Glomerular visceral epithelial cell (primary cell): Measurements from ENCODE around the gene HOXA4.

Experiments
- DNase-seq: peaks from one replicate; pipeline ENCODE4 v3.0.0-alpha.2; 2016; ENCODE audit errors: extremely low spot score

Gene HOXA4

GRCh38 chr7:27117887-27118491 is 12.6 kb downstream of the HOXA4 start:
- DNase-seq, result peak; percentile 73

DNA sequence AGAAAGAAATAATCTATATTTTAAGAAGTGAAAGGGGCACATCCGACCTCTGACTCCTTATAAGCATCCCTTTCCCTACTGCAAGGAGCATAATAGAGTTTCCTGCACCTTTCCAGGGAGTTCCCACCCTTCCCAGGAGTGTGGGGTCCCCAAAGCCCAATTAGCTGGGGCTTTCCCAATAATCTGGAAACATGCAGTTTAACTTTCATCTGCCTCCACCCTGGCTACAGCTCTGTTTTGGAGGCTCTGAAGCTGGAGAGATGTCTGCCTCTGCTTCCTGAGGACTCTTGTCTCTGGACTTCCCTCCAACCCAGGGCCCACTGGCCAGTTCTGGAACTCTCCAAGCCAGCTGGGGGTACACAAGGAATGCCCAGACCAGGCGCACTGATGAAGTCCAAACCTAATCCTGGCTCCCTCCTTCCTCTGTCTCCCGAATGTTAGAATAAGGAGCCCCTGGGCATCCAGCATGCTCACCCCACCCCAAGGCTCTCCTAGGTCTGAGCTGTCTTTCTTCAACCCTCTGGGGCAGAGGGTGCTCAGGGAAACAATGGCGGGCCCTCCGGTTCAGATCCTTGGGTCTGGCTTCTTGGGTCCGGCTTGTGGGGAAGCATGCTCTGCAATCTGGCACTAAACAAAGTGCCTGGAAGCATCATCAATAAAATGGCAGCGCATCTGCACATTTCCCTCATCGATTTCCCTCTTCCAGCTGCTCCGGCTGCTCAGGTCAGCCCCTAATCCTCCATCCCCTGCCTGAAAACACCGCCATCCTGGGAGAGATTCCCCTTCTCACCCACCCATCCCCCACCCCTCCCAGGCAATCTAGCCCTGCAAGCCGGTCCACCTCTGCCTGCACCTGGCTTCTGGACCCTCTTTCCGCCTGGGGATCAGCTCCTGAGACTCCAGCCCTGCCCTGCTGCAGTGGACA is 13.3 kb downstream of the HOXA4 start:
- DNase-seq, result no peak

GRCh38 chr7:27116031-27116961 is 14.3 kb downstream of the HOXA4 start:
- no peak for DNase-seq

DNA sequence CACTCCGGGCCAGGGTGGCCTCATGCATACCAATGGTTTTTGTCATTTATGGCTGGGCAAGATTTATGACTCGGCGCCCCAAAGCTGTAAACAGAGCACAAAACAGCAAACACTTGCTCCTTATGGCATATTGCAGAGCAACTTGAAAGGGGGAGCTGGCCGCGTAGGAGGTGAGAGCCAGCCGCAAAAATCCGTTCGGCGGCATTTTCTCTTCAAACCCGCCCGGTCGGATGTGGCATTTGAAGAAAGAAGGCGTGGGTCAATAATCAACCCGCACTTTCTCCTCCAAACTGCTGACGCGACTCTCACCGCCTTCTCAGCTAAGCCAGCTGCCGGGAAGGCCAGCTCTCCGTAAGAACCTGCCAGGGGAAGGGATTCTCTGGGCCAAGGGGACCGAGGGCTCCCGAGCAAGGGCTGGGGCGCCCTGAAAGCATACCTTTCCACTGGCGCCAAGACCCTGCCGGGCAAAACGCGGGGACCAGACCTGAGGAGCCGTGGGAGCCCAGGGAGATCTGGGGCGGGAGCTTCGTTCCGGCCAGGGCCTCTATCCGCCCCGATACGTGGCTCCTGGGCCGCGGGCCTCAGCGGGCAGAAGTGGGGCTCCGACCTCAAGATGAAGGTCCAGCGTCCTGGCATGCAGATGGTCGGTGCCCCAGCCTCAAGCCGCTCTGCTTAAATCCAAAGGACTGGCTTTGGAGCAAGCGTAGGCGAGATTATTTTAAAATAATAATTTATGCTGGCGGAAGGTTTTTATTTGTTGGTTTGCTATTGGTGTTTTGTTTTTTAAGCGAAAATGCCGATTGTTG is 15.1 kb downstream of the HOXA4 start:
- peak; percentile 88 for DNase-seq

GRCh38 chr7:27114881-27115220 is 15.7 kb downstream of the HOXA4 start:
- DNase-seq, result no peak

DNA sequence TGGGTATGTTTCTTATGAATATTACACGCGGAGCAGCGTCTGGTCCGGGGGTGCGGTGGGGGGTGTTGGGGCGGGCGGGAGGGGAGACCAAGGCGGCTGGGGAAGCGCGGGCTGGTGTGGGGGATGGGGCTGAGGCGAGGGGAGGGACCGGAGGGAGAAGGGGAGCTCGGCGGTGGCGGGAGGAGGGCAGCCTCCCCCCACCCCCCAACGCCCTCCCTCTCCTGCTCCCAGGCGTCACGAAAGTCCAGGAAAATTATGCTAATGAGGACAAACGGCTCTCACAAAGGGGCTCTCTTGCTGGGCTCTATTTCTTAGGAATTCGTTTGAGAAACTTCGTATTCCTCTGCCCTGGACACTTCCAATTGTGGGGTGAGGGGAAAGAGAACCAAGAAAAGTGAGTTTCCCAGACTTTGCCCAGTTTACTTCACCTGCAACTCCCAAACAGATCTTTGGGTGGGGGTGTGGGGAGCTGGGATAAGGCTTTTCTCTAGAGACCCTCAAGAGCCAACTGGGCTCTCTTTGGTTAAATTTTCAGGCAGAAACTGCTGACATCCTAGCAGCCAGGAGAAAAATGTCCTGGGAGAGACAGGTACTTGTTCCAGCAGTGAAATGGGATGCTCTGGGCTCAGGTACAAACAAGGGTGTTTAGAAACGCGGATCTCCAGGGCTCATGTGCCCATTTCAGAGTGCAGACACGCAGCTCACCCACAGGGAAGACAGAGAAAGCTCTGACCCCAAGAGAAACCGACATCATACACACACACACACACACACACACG is 16.4 kb downstream of the HOXA4 start:
- DNase-seq, result peak; percentile 87

- peak; percentile 79 for DNase-seq
Measured at GRCh38 chr7:27112955-27113949, 17.3 kb downstream of the HOXA4 start.

DNA sequence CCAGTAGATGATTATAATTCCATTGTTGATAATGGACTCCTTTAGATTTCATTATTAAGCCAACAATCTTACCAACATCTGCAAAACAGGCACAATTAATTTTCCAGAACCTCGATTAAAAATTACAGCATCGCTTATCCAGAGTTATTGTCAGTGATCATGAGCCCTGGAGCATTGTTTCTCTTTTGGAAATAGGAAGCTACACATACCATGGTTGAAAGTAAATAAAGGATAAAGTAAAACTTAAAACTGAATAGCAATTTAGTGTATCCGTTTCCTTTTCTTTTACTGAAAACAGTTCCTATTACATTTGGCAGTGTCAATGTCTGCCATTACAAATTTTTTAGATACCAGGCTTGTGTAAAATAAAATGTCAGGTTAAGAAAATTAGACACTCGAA is 18.2 kb downstream of the HOXA4 start:
- no peak for DNase-seq

DNA sequence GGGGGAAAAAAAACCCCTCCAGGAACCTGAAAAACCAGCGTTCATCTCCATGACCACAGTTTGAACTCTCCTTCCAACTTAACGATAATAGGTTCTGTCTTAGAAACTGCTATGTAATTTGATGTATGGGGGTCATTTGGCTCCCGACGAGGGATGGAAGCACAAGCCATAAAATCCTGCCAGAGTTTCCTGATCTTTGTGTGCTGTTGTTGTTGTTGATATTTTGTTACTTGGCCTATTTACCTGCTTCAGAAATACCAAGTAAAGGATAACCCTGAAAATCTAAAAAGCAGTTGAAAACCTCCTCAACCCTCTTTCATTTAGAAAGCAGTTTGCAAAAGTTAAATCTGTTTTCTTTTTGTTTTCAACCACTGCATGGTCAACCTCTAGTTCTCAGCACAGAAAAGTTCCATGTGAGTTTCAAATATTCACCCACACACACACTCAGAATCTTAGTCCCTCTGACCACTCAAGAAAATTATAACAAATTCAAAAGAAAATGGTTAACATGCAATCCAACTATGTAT is 18.7 kb downstream of the HOXA4 start:
- no peak for DNase-seq

- peak; percentile 67 for DNase-seq
Measured at GRCh38 chr7:27111042-27111750, 19.4 kb downstream of the HOXA4 start.

DNA sequence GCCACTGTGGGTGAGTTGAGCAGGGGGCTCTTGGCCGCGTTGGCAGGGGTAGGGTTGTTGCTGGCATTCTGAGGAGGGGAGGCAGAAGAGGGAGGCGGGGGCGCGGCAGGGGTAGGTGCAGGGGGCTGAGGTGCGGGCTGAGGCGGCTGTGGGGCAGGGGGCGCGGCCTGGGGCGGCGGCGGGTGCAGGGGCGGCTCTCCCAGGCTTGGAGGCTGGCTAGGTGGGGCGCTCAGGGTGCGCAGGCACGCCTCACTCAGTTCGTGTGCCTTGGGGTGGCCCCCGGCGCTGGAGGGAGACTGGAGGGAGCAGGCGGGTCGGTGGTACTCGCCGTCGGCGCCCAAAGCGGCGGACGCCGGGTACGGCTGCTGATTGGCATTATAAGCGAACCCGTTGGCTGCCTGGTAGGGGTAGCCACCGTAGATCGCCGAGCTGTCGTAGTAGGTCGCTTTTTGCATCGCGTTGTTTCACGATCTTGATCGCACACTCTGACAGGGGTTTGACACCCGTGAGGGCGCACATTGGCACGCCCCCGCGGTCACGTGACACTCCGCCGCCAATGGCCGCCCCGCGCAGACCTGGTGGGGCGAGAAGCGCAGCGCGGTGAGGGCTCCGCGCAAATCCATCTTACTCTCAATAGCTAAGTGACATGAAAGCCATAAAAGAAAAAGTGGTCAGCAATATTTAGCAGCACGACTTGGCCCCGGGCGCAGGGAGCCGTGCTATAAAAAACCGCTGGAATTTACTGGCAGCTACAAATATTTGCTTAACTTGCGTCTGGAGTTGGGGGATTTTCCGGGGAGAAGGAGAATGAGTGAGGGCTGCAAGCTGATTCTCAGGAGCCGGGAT is 20.1 kb downstream of the HOXA4 start:
- DNase-seq, result peak; percentile 59

DNA sequence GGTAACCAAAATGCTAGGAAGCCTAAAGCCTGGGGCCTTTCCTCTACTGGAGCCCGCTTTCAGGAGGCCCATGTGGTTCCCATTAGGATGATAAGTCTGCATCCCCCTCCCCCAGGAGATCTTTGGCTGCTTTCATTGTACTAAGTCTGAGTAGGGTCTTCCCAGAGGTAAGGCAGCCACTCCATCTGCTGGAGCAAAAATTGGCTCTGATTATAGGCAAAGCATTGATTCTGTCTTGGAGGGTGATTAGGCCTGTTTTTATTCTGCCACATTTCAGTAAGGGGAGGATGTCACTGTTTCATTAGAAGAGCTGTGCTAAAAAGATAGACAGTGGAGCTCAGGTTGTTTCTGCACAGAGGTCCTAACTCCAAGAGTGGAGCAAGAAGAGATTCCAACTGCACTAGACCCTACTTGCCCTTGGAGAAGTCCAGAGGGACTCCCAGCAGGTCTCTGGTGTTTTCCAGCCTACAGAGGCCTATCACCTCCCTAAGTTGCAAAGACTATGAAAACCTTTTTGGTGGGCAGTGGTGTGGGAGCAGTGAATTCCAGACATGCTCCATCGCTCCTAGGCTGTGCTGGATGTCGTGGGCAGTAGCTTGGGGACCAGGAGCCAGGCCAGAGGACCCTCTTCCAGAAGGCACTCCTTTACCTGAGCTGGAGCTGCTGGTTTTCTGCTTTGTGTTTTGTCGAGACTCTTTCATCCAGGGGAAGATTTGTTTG is 20.9 kb downstream of the HOXA4 start:
- DNase-seq, result no peak

GRCh38 chr7:27108390-27109127 is 22.0 kb downstream of the HOXA4 start:
- DNase-seq, result no peak

DNA sequence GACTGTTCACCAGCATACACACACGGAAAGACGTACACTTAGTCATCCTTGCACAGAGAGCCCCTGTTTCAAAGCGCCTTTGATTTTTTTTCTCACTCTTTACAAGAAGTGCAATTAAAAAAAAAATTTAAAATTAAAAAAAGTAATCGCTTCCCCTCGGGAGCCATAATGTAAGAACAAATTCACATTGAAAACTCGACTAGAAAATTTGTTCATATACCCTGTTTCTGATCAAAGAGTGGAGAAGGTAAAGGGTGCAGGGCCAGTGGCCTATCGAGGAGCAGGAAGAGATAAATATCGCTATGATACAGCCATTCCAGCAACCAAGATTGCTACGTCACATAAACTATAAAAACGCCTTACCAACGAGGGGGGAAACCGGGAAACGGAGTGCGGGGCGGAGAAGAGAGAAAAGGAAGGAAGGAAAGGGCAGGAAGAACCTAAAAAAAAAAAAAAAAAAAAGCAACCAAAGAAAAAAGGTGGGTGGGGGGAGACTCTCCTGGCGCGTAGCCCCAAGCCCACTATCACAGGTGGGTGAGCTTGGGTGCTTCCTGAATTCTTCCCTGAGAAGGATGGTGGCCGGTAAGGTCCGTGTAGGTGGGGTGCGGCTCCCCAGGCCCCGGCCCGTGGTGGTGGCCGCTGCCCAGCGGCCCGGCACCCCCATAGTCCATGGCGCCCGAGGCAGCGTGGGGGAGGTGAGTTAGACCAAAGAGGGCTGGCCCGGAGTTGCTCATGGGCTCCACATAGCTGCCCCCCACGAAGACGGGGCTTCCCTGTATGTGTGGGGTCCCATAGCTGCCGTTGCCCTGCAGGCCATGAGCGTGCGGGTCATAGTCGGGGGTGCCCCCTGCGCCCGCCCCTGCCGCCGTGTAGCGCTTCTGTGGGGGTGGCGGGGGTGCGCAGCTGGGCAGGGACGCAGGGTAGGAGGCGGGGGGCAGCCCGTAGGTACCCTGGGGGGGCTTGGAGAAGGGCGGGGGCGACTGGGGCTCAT is 22.9 kb downstream of the HOXA4 start:
- no peak for DNase-seq

- DNase-seq, result no peak
Measured at GRCh38 chr7:27106901-27107240, 23.7 kb downstream of the HOXA4 start.
